Ramos (cell line): ENCODE data around the gene GBP3.
"Not testable (repeated sequence)": the region's sequence is repeated elsewhere in the genome, so short reads cannot be mapped to it uniquely, and the experiment has no call there.

Experiments
- in situ Hi-C: fragments of 300-500 bp; cut with MboI; formaldehyde crosslinking; loops from one replicate; pipeline ENCODE4 v1.14.3; 2022; ENCODE audit warnings: low sequenced_read_pairs; ENCODE audit not compliant: unreplicated experiment

GBP3 gene, protein sequence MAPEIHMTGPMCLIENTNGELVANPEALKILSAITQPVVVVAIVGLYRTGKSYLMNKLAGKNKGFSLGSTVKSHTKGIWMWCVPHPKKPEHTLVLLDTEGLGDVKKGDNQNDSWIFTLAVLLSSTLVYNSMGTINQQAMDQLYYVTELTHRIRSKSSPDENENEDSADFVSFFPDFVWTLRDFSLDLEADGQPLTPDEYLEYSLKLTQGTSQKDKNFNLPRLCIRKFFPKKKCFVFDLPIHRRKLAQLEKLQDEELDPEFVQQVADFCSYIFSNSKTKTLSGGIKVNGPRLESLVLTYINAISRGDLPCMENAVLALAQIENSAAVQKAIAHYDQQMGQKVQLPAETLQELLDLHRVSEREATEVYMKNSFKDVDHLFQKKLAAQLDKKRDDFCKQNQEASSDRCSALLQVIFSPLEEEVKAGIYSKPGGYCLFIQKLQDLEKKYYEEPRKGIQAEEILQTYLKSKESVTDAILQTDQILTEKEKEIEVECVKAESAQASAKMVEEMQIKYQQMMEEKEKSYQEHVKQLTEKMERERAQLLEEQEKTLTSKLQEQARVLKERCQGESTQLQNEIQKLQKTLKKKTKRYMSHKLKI

DNA sequence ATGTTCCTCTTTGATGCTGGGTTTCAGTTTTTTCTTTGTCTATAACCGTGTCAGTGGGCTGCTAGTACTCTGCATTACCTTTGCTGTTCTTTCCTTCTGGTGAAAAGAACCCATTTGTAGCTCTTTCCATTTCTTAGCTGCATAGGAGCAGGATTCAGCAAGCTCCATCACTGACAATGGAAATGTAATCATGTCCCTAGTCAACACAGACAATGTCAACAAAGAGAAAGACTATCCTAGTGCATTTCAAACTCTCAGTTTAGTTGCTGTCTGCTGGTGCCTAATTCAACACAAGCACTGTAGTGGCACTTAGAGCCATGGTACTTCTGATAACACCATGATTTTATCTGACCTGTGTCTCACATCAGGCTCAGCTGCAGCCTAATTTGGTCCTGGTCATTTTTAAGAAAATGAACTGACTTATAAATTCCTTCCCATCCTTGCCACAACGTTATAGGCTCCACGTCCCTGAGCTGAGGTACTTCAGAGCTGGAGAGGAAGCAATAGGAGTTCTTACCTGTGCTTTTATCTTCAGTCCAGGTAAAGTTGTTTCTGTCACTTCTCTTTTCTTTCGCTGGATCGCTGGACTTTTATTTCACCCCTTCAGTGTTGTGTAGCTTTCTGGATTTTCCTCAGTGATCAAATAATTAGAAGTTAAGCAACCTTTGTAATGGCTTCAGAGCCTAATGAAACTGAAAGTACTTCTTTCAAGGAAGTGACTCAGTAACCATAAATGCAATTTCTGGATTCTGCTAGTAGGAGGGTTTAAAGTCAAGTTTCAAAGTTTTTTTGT, at the start of gene GBP3:
Gene GBP3 (minus strand): TSS at position 700 of the 793 bp plus-strand sequence. CDS start 2,145 bp downstream, outside the sequence.
- in situ Hi-C loops: no loop called here

DNA sequence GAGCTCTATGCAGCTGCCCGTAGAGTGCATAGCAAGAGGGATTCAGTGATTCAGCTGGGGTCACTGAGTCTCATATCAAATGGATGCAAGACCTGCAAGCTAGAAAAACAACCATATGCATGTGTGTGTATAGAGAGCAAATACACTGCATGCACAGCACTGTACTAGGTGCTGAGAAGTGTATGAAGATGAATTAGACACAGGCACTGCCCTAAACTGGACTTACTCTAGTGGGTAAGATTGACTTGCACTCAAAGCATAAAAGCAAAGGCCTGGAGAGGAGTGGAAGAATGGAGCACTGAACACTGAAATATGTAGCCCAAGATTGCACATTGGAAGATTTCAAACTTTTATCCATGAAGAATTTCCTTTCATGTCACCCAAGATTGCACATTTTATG, 47.8 kb upstream of the GBP3 start:
- in situ Hi-C loops: no loop called here

DNA sequence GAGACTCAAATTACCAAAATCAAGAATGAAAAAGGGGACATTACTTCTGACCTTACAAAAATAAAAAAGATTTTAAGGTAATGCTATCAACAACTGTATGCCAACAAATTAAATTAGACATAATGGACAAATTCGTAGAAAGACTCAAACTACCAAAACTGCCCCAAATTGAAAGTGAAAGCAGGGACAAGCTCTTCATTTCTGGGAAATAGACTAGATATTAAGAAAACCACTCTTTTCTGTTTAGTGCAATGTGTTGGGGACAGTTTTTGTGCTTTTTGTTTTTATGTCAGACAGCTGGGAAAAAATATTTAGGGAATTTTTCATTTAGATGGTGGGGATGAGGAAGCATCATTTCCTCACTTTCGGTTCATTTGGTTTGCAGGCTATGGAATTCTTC, 47.3 kb upstream of the GBP3 start:
- in situ Hi-C loops: no loop called here

DNA sequence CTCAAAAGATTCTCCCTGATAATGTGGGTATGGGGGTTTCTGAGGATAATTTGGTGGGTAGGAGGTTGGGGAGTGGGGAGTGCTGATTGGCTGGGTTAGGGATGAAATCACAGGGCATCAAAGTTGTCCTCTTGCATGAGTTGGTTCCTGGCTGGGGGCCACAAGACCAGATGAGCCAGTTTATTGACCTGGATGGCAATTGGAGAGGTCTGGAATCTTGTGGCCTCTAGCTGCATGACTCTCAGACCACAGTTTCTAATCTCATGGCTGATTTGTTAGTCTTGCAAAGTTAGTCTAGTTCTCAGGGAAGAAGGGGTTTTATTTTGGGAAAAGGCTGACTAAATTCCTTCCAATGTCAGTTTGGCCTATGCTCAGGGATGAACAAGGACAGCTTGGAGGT, 45.6 kb upstream of the GBP3 start:
- in situ Hi-C loops: no loop called here

DNA sequence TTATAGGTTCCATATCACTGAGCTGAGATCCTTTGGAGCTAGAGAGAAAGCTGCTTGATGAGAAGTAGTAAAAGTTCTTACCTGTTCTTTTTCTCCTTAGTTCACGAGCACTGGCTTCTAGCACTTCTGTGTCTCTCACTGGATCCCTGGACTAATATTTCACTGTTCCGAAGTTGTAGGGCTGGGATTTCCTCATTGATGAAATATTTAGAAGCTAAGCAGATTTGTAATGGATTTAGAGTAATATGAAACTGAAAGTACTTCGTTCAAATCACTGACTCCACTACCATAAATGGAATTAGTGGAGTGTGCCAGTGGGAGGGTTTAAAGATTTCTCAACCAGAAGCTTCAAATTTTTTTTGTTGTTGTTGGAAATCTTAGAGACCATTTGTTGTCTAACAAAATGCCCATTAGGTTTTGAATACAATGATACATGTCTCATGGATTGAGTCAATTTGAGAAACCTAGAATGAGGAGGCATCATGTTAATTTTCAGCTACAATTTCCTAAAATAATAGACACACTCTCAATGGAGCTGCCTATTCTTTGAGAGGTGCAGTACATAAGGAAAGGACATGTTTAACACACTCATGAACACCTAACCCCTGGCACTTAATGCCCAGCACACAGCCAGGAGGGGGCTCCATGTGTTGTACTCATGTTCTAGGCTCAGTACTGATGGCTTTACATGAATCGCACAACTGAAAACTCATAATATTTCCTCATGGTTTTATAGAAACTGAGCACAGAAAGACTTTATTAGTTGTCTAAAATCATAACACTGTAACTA, 42.6 kb upstream of the GBP3 start, which contains the start of gene GBP1:
Gene GBP1 (minus strand): TSS at position 130 of the 790 bp plus-strand sequence. CDS start 1,974 bp downstream, outside the sequence.
- in situ Hi-C loops: no loop called here

DNA sequence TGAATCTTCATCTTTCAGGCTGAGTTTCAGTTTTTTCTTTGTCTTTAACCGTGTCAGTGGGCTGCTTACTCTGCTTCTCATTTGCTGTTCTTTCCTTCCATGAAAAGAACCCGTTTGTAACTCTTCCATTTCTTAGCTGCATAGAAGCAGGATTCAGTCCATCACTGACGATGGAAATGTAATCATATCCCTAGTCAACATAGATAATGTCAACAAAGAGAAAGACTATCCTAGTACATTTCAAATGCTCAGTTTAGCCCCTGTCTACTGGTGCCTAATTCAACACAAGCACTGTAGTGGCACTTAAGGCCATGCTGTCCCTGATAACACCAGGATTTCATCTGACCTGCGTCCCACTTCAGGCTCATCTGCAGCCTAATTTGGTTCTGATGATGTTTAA, 42.0 kb upstream of the GBP3 start:
- in situ Hi-C loops: no loop called here

DNA sequence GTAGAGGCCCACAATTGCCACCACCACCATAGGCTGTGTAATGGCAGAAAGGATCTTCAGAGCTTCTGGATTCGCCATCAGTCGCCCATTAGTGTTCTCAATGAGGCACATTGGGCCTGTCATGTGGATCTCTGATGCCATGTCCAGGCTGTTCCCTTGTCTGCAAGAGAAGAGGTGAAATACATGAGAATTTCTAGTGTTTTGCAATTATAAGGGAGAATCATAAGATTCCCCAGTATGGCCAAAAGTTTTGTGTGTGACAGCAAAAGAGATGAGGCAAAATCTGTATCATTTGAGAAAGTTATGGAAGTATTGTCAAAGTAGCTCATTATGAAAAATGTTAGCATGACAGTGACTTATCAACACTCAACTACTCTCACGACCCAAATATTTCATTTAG, 40.4 kb upstream of the GBP3 start:
- in situ Hi-C loops: no loop called here

DNA sequence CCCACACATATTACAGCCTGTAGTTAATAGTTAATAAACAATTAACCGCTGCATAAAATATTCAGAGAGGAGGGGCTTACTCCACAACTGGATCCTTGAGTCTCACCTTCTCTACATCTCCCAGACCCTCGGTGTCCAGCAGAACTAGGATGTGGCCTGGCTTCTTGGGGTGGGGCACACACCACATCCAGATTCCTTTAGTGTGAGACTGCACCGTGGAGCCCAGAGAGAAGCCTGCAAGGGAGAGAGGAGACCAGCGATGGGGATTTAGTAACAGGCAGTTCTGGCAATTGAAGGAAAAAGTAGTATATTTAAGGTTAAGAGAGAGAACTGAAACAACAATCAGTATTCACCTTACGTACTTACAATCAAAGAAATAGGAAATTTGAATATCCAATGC, 37.4 kb upstream of the GBP3 start:
- in situ Hi-C loops: no loop called here

DNA sequence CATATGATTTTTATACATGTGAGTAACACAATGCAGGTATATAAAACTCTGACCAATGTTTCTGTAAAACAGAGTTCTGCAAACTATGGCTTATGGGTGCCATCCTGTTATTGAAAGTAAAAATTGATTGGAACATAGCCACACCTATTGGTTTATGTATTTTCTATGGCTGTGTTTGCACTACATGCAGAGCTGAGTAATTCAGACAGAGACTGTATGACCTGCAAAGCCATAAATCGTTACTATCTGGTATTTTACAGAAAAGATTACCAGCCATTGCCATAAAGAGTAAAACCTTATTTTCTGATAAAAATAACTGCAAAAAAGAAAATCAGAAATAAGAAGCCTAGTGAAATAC, 29.3 kb upstream of the GBP3 start:
- in situ Hi-C loops: no loop called here

DNA sequence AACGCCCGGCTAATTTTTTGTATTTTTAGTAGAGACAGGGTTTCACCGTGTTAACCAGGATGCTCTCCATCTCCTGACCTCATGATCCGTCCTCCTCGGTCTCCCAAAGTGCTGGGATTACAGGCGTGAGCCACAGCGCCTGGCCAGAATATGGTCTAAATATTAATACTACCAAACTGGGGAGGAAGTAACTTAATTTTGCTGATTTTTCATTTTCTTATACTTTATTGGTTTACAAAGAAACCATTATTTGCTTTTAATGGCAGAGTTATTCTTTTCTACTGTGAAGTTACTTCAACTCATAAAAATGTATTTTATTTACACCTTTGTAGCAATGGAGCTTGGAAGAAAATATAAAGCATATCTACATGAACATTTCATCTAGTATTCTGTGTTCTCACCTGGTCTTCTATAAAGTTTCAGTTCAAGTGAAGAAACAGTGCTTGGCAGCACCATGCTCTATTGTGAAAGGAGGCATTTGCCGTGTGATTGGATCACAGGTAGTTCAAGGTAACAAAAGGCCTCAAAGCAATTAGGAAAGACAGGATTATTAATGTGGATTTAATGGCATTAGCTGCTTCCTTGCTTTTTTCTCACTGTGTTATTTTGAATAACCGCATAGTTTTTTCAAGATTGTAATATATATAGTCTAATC, 28.8 kb upstream of the GBP3 start:
- in situ Hi-C loops: no loop called here

DNA sequence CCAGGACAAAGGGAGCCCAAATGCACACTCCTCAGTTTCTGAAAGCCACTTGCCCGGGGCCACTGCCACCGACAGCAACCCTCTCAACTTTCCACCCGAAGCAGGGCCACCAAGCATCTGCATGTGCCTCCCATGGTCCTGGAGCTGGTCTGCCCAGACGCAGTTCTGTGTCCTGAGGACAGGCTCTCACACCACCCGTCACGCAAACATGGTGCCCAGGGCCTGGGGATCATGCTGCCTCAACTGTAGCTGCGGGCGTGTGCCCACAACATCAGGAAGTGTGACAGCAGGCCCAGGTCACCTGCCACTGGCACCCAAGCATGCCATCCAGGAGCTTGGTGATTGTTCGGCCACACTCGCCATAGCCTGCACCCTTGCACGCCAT, 28.0 kb upstream of the GBP3 start:
- in situ Hi-C loops: no loop called here

DNA sequence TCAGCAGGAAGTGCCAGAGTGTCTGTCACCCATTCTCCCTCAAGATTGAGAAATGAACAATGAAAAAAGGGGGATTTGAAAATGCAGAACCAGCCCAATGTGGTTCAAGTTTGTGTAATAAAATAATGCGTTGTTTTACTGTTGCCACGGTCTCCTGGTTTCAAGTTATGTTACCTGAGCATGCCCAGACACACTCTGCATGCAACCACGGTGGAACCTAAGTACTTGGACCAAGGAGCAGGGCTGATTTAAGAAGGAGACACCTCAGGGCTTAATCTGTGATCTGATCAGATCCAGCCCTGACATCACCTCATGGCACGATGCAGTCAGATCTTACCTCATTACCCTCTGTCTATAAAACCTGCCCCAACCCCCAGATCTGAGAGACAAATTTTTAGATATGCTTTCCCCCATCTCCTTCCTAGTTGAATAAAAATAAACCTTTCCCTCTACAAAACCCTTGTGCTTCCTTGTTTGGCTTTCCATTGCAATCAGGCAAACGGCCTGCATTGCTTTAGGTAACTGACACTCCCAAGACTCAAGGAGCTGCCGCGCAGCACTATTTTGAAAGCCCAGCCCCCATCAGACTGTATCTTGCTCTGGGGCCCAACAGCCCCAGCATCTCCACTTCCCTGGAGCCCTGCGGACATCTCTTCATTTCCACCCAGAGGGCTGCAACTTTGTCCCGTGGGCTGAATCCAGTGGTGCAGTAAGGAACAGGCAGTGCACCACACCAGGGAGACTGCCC, 27.4 kb upstream of the GBP3 start:
- in situ Hi-C loops: not testable (repeated sequence)

DNA sequence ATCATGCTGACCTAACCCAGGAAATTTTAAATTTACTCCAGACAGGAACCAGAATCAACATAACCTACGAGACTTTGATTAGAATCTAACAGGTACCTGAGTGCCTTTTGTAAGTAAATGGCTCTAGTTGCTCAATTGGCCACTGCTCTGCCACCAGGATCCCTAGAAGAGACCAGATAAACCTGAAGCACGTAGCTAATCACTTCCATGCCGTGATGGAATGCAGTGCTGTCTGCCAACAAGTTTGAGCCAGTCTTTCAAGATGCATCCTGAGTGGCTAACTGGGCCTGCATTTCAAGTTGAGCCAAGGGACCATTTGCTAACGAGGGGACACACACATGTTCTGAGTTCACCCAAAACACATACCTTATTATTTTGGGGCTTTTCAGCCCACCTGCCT, 26.5 kb upstream of the GBP3 start:
- in situ Hi-C loops: not testable (repeated sequence)

DNA sequence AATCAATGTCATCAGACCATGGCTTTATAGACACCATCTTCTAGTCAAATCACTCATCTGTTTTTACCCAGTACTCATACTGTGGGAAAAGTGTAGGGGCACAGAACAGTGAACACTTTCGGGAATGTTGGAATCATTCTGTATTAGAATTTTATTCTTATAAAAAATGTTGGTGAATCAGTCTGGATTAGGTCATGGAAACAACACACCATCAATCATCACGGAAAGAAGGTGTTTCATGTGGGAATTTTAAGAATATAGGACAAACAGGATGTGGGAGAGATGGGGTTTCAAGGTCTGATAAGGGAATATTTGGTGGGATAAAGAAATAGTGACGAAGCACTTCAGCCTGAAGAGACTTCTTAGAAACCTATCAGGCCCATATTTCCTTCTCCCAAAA, 25.1 kb upstream of the GBP3 start:
- in situ Hi-C loops: no loop called here

DNA sequence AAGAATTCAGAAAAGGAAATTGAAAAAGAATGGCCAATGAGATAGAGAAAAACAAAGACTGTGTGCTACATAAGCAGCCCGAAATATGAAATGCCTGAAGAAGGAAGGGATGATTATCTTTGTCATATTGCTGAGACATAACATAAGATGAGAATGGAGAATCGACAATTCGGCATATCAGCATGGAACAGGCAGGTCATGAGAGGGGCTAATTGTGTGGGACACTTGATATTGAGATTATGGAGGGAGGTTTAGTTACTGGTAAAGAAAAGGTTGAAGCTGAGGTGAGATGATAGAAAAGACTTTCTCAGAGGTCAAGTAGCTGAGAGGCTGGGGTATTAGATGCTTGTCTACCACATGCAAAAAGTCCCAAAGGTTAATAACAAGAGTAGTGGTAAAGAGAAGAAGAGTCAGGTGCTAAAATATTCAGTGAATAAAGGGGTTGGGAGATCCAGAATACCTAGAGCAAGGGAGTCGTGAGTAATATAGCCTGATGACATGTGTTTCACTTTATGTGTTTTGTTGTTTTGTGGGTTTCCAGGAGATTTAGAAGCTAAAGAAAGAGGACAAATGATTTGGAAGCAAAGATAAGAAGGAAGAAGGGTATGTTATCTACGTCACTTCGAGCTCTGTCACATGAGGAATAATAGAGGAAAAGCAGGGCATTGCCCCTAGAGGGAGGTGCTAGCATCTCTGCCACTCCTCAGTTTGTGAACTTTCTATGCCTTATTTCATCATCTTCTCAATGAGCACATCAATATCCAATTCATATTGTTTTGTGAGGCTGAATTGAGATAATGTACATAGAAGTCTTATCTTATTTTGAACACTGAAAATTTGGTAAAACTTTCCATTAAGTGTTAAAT, 23.9 kb upstream of the GBP3 start:
- in situ Hi-C loops: not testable (repeated sequence)

DNA sequence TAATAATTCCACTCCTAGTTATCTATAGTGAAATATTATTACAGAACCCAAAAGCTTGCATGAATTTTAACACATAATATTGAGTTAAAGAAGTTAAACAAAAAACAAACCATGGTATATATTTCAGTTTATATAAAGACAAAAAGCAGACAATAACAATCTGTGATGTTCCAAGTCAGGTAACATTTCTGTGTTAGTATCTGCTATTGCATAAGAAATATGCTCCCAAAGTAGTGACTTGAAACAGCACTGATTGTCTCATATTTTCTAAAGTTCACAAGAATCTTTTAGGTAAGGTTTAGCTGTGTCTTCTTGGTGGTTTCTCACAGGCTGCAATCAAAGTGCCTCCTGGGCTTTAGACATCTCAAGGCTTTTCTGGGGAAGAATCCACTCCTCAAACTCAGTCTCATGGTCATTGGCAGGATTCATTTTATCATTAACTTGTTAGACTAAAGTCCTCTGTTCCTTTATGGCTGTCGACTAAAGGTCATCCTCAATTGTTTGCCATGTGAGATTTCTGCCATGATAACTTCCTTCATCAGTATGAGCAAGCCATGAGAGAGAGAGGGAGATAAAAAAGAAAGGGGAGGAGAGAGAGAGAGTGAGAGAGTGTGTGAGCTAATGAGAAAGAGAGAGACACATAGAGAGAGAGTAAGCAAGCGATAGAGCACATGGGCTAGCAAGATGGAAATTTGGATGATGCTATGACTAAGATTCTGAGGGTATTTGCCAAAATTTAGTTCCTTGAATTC, 22.5 kb upstream of the GBP3 start:
- in situ Hi-C loops: no loop called here

DNA sequence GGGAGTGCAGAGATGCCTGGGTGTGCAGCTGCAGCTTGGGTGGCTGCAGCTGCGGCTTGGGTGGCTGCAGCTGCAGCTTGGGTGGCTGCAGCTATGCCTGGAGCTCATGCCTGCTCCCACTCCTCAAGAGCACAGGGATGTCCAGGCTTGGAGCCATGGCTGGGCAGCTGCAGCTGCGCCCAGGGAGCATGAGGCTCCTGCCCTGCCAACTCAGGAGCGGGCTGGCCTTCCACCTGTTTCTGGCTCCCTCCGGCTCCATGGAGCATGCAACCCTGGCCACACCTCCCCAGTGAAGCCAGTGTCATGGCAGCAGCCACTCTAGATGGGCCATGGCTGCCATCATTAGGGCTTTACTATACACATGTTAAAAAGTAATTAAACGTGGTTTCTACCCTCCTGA, 21.3 kb upstream of the GBP3 start:
- in situ Hi-C loops: no loop called here

DNA sequence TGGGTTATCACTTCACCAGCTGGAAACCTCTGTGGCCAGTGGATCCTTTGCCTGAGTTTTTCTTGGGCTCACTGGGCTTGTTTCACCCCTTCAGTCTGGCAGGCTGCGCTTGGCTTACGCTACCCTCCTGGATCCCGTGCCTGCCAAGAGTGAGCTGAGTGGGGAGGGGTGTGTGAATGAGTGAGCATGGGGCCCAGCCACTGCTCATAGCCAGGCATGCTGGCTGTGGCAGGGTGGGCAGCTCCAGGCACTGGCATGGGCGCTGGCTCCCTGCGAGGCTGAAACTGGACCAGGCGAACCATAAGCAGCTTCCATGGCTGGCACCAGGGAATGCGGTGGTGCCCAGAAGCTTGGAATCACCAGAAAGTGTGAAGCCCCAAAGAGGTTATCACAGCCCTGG, 19.8 kb upstream of the GBP3 start:
- in situ Hi-C loops: no loop called here
